Mucosa of gallbladder (tissue), 1 donor: ENCODE results near the gene SMG5. TPM values are rescaled to one million over a fixed set of nuclear protein-coding genes. Genes with fewer than 3 reads are reported as not detected.
"Not testable (repeated sequence)": the region's sequence is repeated elsewhere in the genome, so short reads cannot be mapped to it uniquely, and the experiment has no call there.

Experiments
- DNase-seq: peaks from one replicate; pipeline ENCODE4 v3.0.0-alpha.2; 2020; ENCODE audit warnings: low spot score
- total RNA-seq: library from RNA; stranded (reverse); gene quantifications from one replicate; pipeline ENCODE4 v1.2.1, GENCODE V29; 2021
- donor health status: DM: no; HTN: no; CAD: no.

SMG5 gene, protein sequence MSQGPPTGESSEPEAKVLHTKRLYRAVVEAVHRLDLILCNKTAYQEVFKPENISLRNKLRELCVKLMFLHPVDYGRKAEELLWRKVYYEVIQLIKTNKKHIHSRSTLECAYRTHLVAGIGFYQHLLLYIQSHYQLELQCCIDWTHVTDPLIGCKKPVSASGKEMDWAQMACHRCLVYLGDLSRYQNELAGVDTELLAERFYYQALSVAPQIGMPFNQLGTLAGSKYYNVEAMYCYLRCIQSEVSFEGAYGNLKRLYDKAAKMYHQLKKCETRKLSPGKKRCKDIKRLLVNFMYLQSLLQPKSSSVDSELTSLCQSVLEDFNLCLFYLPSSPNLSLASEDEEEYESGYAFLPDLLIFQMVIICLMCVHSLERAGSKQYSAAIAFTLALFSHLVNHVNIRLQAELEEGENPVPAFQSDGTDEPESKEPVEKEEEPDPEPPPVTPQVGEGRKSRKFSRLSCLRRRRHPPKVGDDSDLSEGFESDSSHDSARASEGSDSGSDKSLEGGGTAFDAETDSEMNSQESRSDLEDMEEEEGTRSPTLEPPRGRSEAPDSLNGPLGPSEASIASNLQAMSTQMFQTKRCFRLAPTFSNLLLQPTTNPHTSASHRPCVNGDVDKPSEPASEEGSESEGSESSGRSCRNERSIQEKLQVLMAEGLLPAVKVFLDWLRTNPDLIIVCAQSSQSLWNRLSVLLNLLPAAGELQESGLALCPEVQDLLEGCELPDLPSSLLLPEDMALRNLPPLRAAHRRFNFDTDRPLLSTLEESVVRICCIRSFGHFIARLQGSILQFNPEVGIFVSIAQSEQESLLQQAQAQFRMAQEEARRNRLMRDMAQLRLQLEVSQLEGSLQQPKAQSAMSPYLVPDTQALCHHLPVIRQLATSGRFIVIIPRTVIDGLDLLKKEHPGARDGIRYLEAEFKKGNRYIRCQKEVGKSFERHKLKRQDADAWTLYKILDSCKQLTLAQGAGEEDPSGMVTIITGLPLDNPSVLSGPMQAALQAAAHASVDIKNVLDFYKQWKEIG
- total RNA-seq = 107 TPM

DNA sequence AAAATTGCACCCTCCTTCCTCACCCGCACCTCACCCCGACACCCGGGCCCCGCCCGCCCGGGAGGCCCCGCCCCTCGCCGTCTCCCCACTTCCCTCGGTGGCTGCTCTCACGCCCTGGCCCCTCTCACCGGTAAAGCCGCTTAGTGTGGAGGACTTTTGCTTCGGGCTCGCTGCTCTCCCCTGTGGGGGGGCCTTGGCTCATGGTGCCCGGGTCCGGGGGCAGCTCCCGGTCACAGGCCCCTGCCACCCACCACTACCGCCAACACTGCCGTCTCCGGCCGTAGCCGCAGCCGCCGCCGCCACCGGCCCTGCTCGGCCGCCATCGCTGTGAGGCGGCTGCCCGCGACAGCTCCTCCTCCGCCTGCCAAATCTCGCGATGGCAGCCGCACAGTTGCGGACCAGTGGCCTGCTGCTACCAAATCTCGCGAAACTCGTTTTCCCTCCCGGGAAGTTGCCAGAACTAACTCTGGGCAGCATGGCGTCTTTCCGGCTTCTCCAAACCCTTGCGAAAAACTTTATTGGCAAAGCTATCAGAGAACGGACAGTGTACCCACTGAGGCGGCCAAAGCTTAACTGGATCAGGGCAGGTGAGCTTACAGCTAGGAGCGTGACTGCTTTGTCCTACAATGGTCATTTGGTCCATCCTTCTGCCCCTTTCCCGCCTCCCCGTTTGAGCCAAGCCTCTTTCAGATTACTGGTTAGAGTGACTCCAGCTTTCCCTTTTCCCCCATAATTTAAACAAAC is at the start of gene SMG5:
SMG5 (minus strand) TSS at position 347 of the 744 bp plus-strand sequence; CDS start at position 202, 145 bp downstream.
- DNase-seq = peak; percentile 98

- DNase-seq = not testable (repeated sequence)
Measured at GRCh38 chr1:156323179-156323578, 40.6 kb upstream of the SMG5 start.

- no peak for DNase-seq
Measured at GRCh38 chr1:156320560-156320959, 37.9 kb upstream of the SMG5 start.

GRCh38 chr1:156319664-156320063 is 37.0 kb upstream of the SMG5 start:
- no peak for DNase-seq

DNA sequence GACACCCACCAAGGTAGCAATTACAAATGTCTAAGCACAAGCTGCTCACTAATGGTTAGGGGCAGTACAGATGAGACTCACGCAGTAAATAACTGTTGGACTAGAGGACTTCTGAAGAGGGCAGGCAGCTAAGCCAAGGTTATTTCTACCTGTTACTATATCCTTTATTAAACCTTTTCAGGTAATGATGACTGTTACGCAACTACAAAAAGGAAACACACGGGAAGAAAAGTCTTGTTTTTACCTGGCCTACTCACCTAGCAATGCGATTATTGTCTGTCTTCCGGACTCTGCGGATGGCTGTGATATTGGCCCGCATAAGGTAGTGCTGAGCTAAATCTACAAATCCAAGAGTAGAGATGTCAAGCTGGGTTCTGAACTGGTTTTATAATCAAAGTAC is 34.3 kb upstream of the SMG5 start:
- DNase-seq = no peak

DNA sequence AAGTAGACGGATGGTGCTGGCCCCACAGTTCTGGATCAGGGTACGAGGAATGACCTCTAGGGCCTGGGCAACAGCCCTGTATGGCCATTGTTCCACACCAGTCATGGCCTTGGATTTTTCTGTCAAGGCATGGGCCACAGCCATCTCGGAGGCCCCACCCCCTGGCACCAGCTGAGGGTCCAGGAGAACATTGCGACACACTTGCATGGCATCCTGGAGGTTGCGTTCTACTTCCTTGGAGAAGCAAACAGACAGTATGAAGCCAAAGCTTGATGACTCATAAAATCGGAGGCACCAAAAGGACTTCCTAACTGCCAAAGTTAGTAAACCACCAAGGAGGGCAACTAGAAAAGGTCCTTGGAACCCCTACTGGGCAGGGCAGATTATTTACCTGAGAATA is 28.3 kb upstream of the SMG5 start:
- DNase-seq = no peak

DNA sequence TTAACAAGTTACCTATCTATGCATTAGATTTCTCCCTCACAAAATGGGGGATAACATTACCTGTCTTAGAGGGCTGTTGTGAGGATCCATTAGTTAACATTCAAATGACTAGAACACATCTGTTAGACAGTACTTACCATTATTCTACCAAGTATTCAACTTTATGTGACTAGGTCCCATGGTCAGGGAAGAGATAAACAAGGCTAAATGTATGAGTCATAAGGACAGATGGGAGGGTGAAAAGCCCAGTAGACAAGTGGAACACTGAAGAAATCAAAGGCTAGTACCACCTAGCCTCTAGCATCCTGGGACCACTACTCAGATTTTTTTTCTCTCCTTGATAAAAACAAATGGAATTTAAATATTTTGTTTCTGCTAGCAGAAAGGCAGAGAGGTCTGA is 25.5 kb upstream of the SMG5 start:
- DNase-seq = no peak

DNA sequence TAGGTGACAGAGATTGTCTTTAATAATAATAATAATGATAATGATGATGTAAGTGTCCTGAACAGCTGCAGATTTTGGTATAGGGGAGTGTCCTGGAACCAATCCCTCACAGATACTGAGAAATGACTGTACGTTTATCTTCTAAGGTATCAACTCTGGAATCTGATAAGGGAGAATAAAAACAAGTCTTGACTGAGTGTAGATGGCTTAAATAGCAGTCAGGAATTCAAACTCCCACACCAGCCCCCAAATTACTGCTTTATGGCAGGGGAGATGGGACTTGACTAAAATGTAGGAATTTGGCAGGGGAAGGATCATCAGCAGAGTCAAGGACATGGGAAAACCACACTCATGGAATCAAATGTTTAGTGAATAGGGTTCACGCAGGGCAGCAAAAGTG is 22.6 kb upstream of the SMG5 start:
- no peak for DNase-seq

- DNase-seq = no peak
Measured at GRCh38 chr1:156303241-156303640, 20.6 kb upstream of the SMG5 start.

DNA sequence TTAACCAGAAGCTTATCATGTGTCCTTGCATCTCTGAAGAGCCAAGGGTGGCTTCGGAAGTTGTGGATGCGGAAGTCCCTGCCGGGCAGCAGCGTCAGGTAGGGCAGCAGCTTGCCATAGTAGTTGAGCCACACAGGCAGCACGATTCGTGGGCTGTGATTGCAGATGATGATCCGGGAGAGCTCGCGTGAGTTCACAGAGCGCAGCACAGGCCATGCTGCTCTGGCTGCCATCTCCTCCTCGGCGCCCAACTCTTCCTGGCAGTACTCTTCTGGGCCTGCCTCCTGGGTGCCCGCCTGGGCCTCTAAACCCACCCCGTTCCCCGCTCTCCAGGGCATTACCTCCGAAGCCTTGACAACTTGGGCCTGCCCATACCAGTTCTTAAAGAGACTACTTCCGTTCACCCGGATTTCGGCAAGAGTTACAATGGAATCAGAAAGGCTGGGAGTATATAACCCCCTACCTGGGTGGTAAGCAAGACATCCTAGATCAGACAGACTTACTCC is 16.3 kb upstream of the SMG5 start, which contains the start of gene VHLL:
VHLL (minus strand) TSS at position 456 of the 506 bp plus-strand sequence; CDS start at position 338, 118 bp downstream.
- no peak for DNase-seq

- peak; percentile 75 for DNase-seq
Measured at GRCh38 chr1:156295391-156295947, 12.8 kb upstream of the SMG5 start, which contains the start of gene GLMP. Gene GLMP, minus strand, starts transcription at chr1:156295679. Its CDS starts 34 bp downstream, at chr1:156295645.

DNA sequence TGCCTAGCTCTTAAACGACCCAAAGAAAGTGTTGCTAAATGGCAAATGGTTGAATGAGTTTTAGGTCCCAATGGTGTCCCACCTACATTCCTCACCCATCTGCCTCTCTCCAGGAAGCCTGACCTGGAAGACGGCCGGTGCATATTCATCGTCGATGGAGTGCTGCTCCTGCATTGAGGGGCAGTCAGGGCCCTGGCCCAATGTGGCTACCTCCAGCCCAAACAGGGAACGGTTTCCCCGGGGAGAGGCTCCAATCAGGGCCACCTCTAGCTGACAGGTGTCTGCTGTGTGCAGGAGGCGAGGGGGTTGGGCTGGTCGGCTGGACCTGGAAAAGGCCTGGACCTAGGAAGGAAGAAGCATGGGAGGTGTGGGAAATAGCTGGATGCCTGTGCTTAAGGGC is 11.3 kb upstream of the SMG5 start:
- no peak for DNase-seq

GRCh38 chr1:156293098-156293434 is 10.4 kb upstream of the SMG5 start:
- no peak for DNase-seq

GRCh38 chr1:156291226-156292061 is 8.8 kb upstream of the SMG5 start:
- DNase-seq = peak; percentile 89

DNA sequence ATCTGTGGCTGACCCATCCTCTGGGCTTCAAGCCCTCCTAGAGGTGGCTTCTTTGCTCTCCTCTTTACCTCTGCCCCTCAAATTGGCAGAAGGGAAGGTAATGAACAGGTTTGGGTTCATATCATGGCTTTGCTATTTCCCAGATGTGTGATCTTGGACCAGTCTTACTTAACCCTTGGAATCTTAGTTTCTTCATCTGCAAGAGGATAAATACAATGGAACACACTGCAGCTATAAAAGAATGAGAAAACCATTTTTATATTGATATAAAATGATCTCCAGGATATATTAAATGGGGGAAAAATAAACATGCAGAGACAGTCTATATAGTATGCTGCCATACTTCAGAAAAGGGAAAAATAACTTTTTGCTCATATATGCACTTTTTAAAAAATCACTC is 7.2 kb upstream of the SMG5 start:
- DNase-seq = no peak

- no peak for DNase-seq
Measured at GRCh38 chr1:156286061-156286460, 3.4 kb upstream of the SMG5 start.

DNA sequence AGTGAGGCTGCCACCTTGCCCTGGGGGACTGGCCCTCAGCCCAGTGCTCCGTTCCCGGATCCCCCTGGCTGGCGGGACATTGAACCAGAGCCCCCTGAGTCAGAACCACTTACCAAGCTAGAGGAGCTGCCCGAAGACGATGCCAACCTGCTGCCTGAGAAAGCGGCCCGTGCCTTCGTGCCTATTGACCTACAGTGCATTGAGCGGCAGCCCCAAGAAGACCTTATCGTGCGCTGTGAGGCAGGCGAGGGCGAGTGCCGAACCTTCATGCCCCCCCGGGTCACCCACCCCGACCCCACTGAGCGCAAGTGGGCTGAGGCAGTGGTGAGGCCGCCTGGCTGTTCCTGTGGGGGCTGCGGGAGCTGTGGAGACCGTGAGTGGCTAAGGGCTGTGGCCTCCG is 2.8 kb upstream of the SMG5 start:
- no peak for DNase-seq

- DNase-seq = no peak
Measured at GRCh38 chr1:156284757-156285156, 2.1 kb upstream of the SMG5 start.

DNA sequence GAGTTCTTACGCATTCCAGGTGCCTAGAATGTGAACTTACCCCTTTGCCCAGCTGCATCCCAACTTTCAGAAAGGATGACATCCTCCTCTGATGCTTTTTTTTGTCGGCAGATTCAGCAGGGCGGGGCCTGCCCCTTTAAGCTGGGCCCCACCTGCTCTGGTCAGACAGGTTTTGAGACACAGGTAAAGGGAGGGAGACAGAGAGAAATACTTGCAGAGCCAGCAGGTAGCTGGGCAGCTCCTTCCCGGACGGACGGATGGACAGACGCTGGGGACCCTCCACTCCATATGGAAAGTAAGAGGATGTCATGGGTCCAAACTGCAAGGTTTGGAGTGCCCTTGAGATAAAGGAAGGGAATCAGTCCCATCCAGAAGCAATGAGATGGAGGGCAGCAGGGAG is 1.5 kb upstream of the SMG5 start, which contains the start of gene TMEM79:
TMEM79 (plus strand) TSS at position 214 of the 400 bp plus-strand sequence. CDS start 902 bp downstream, outside the sequence.
- DNase-seq = no peak

- no peak for DNase-seq
Measured at GRCh38 chr1:156283521-156283920, 896 bp upstream of the SMG5 start.
